ENCODE data around the gene PTPN6.

PTPN6 gene

DNA sequence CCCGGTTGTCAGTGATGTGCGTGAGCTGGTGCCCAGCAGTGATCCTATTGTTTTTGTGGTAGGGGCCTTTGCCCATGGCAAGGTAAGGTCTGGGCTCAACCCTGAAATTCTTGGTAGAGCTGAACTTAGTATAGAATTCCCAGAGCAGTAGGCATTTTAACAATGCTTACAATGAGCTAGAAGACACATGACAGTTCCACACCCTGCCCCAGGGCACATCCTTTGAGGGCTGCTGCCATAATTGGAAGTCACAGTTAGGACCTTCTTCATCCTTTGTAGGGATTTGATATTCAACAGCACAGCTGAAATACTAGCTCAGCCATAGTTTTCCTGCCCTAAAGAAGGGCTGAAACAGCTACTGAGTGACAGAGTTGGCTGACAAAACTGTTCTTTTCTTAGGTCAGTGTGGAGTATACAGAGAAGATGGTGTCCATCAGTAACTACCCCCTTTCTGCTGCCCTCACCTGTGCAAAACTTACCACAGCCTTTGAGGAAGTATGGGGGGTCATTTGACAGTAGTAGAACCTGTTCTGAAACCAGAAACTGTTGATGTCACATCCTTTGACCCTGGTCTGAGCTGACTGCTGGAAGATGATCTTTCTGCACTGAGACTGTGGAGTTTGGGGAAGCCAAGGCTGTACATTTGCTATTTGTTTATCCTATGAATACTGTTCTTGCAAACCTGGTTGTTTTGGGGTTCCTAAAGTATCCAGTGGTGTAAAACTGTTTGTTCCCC lies 24.3 kb downstream of the PTPN6 start:
- DNase-seq, result no peak

DNA sequence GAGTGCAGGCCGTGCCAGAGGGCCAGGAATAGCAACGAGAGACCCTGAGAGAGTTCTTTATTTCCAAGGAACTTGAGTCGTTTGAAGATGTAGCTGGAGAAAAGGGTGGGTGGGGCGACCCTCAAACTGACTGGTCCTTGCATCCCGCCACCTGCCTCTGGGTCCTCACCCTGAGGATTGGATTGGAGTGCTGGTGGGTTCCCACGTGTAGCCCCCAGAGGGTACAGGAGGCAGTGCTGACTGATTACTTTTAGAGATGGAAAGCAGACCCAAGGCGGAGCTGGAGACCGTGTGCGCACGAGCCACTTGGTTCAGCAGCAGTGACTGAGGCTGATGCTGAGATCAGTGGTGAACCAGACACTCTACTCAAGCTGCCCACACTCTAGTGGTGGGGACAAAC lies 26.5 kb downstream of the PTPN6 start:
- no peak for DNase-seq

DNA sequence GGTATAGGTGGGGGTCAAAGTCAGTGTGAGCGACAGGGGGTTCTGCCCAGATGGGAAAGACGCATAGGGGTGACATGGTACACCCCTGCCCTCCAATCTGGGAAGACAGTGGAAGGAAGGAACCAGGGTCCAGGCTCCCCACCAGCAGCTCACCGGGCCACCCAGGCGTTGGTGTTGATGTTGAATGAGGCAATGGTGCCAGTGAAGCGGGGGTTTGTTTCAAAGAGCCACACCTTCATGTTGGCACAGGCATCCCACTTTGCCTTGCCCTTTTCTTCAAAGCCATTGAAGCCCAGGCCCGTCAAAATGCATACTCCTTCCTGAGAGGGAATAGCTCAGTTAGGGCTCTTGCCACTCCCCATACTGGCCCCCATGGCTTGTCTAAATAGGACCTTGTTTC lies 27.0 kb downstream of the PTPN6 start:
- no peak for DNase-seq

GRCh38 chr12:6978611-6979011 lies 27.5 kb downstream of the PTPN6 start:
- DNase-seq, result no peak

GRCh38 chr12:6979021-6979420 lies 27.9 kb downstream of the PTPN6 start:
- DNase-seq, result no peak

- DNase-seq, result no peak
Observed at GRCh38 chr12:6979453-6979852, 28.3 kb downstream of the PTPN6 start.

DNA sequence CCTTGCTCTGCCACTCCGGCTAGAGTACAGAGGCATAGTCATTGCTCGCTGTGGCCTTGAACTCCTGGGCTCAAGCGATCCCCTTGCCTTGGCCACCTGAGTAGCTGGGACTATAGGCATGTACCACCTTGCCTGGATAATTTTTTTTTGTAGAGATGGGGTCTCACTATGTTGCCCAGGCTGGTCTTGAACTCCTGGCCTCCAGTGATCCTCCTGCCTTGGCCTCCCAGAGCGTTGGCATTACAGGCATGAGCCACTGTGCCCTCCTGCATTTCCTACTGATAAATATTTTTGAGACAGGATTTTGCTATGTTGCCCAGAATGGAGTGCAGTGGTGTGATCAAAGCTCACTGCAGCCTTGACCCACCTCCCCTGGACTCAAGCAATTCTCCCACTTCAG lies 28.9 kb downstream of the PTPN6 start:
- DNase-seq, result no peak

DNA sequence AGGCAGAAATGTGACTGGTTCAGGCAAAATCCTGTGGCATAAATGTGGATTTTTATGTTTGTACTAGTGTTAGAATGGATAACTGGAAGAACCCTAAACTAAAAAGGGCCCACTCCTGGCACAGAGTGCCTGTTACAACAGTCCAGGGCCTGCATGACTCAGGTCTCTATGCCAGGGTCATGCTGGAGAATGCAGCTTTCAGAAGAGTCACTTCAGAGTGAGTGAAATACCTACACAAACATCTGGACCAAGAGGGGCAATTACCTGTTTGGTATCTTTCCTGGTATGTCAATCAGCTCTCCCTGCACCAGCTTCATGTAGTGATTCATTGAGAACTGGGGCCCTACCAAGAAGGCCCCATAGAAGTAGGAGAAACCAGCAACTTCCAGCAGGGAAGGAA lies 29.6 kb downstream of the PTPN6 start:
- DNase-seq, result no peak

- no peak for DNase-seq
Observed at GRCh38 chr12:6981152-6982052, 30.2 kb downstream of the PTPN6 start.

DNA sequence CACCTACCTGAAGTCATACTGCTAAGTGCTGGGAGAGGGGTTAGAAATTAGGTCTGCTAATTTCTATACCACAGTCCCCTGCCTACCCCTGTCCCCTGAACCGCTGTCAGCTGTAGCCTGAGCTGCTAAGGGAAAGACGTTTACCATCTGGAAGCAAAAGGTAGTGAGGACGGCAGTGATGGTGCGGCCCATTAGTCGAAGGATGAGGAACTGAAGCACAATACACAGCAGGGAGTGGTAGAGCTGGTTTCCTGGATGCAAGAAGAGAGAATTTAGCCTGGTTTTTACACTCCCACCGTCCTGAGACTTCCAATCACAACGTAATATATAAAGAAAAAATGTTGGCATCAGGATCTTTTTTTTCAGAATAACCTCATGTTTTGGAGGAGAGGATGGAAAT lies 31.4 kb downstream of the PTPN6 start:
- no peak for DNase-seq

GRCh38 chr12:6987956-6988553 lies 36.9 kb downstream of the PTPN6 start:
- no peak for DNase-seq

GRCh38 chr12:6996040-6996441 lies 44.9 kb downstream of the PTPN6 start:
- no peak for DNase-seq

GRCh38 chr12:6998715-6999451 lies 47.7 kb downstream of the PTPN6 start:
- no peak for DNase-seq

DNA sequence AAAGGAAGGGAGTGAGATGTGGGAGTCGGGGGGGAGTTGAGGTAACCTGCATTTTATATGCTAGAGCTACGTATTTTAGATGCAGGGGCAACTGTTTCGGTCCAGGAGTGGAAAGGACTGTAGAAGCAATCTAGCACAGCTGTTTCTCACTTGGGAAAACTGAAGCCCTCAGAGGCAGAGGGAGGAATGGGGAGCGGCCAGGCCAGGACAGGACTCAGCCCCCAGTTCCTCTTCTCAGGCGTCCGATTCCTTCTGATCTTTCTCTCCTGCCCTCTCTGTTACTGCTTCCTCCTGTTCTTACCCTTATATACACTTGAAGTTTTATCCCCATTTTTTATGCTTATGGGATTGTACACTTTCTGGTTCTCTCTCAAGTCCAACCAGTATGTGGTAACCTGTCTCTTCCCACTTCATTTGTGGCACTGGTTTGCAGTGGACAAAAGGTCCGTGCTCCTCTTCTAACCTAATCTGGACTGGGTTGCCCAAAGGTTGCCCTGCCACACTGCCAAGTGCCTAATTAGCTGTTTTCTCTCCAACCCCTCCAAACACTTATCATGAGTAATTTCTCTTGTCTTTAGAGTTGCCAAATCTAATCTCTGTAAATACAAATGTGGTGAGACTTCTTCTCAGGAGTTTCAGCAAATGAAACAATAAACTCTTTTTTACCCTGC lies 50.9 kb downstream of the PTPN6 start:
- no peak for DNase-seq

- no peak for DNase-seq
Observed at GRCh38 chr12:7004287-7004803, 53.2 kb downstream of the PTPN6 start.

DNA sequence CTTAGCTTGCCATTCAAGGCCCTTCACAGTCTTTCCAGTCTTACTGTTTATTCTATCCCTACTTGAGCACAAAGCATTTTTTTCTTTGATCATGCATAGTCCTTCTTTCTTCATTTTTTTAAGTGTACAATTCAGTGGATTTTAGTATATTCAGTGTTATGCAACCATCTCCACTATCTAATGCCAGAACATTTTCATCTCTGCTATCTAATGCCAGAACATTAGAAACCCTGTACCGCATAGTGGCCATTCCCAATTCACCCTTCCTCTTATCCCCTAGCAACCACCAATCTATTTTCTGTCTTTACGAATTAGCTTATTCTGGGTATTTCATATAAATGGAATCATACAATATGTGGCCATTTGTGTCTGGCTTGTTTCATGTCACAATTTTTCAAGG lies 53.7 kb downstream of the PTPN6 start:
- DNase-seq, result no peak

DNA sequence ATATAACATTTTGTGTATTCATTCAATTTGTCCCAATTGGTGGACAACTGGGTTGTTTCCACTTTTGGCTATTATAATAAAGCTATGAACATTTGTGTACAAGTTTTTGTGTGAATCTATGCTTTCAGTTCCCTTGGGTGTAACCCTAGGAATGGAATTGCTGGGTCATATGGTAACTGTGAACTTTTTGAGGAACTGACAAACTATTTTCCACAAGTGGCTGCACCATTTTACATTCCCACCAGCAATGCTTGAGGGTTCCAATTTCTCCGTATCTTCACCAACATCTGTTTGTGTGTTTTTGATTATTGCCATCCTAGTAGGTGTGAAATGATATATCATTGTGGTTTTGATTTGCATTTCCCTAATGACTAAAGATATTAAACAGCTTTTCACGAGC lies 54.2 kb downstream of the PTPN6 start:
- no peak for DNase-seq

DNA sequence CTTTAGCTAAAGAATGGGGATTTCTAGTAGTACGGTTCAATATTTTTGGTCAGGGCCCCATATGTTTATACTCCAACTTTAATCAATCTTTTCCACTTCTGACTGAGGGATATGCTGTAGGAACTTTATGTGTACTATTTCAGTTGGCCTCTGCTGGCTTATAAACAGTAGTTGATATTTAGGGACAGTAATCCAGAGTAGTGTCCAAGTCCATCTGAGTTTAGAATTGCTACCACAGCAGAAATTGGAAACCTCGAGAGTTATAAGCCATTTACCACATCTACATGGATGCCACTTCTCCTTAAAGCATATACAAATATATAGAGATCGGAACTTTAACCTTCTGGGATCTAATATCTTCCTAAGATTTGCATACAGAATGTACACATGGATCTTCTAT lies 55.5 kb downstream of the PTPN6 start:
- no peak for DNase-seq

GRCh38 chr12:7008864-7009263 lies 57.7 kb downstream of the PTPN6 start:
- no peak for DNase-seq

GRCh38 chr12:7009512-7009911 lies 58.4 kb downstream of the PTPN6 start:
- no peak for DNase-seq

Data from CD4-positive, alpha-beta T cell treated with Interleukin-10 for 1 hour (primary cell).